ENCODE data around the gene PROCA1.
"Not testable (repeated sequence)": the region's sequence is repeated elsewhere in the genome, so short reads cannot be mapped to it uniquely, and the experiment has no call there.

PROCA1 gene

GRCh38 chr17:28743243-28744103 is 31.8 kb upstream of the PROCA1 start, which contains the start of gene TRAF4:
Gene TRAF4, plus strand, starts transcription at chr17:28744011. Its CDS starts 102 bp downstream, at chr17:28744113.
- peak; percentile 73 for DNase-seq

- DNase-seq = no peak
Observed at GRCh38 chr17:28741358-28742349, 30.0 kb upstream of the PROCA1 start.

GRCh38 chr17:28740406-28741357 is 29.0 kb upstream of the PROCA1 start:
- no peak for DNase-seq

GRCh38 chr17:28738680-28739384 is 27.1 kb upstream of the PROCA1 start:
- DNase-seq = peak; percentile 35

- no peak for DNase-seq
Observed at GRCh38 chr17:28737770-28738679, 26.3 kb upstream of the PROCA1 start.

GRCh38 chr17:28737316-28737715 is 25.6 kb upstream of the PROCA1 start:
- DNase-seq = no peak

- not testable (repeated sequence) for DNase-seq
Observed at GRCh38 chr17:28735913-28736769, 24.5 kb upstream of the PROCA1 start.

GRCh38 chr17:28735242-28735722 is 23.6 kb upstream of the PROCA1 start:
- DNase-seq = no peak

- DNase-seq = no peak
Observed at GRCh38 chr17:28734712-28735241, 23.1 kb upstream of the PROCA1 start.

GRCh38 chr17:28733346-28733745 is 21.7 kb upstream of the PROCA1 start:
- no peak for DNase-seq

- DNase-seq = no peak
Observed at GRCh38 chr17:28729950-28730330, 18.3 kb upstream of the PROCA1 start.

- DNase-seq = peak; percentile 97
Observed at GRCh38 chr17:28728364-28729200, 16.9 kb upstream of the PROCA1 start, which contains the start of gene NEK8. Gene NEK8, plus strand, starts transcription at chr17:28728788. Its CDS starts 26 bp downstream, at chr17:28728814.

- peak; percentile 94 for DNase-seq
Observed at GRCh38 chr17:28726627-28727491, 15.2 kb upstream of the PROCA1 start.

GRCh38 chr17:28726226-28726626 is 14.5 kb upstream of the PROCA1 start, which contains the start of gene TLCD1:
Gene TLCD1, minus strand, starts transcription at chr17:28726233. Its CDS starts 136 bp downstream, at chr17:28726097.
- peak; percentile 83 for DNase-seq

- DNase-seq = peak; percentile 72
Observed at GRCh38 chr17:28725660-28726225, 14.1 kb upstream of the PROCA1 start.

- DNase-seq = peak; percentile 37
Observed at GRCh38 chr17:28725166-28725659, 13.5 kb upstream of the PROCA1 start.
